GM12865 (cell line): ENCODE results near the gene TAGAP.

Experiments used
- DNase-seq: peaks from one replicate; pipeline ENCODE4 v3.0.0; 2010; ENCODE audit warnings: low read depth
- H3K4me3 ChIP-seq: 2 replicates; pipeline ENCODE4 v1.5.1; 2011; ENCODE audit warnings: mild to moderate bottlenecking, low read depth, low read length, control low read depth
- CTCF ChIP-seq: IDR thresholded peaks from 2 replicates; pipeline ENCODE4 v1.5.1; 2011; ENCODE audit warnings: low read length, control low read depth, low read depth, inconsistent platforms; ENCODE audit not compliant: insufficient read depth; ENCODE audit errors: missing control alignments

The TAGAP gene

DNA sequence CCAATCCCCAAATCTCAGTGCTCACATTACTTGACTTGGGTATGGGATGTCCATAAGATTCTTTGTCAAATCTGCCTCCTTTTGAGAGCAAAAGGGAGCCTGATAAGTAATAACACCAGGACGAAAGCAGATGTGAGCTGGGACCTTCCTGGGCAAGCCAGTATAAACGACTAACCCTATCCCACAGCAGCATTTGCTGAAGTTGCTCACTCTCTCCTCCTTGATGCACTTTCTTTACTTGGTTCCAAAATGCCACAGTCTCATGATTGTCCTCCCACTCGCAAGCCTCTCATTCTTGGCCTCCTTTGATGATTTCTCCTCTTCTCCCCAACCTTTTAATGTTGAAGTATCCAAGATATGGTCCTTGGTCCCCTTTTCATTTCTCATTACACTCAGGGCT is 44.7 kb upstream of the TAGAP start:
- DNase-seq = no peak
- no peak overlapping the region for H3K4me3 ChIP-seq
- no peak for TF ChIP-seq CTCF

DNA sequence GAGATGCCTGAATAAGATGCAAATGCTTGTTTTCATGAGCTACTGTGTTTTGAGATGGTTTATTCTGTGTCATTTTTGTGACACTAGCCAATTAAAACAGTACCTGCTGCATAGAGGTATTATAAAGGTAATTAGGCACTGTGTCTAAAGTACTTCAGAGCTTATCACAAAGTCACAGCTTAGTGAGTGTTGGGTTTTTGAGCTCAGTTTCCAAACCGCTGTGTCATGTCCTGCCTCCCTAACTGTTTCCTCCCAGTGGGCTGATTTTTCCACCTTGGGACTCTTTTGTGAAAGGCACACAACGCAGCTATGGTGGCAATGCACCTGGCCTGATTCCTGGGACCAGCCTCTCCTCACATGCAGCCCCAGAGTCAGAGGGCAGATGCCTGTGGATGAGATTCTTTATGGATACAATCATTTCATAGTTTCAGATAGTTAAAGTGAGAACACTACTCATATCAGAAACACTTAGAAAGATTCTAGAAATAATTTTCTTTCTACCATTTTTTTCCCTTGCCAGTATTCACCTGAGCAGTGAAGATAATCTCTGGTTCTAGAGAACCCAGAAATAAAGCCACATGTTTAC is 41.3 kb upstream of the TAGAP start:
- no peak for DNase-seq
- TF ChIP-seq CTCF = no peak
- no peak overlapping the region for H3K4me3 ChIP-seq

- TF ChIP-seq CTCF = no peak
- H3K4me3 ChIP-seq = no peak overlapping the region
- no peak for DNase-seq
These were observed 40.7 kb upstream of the TAGAP start for GRCh38 chr6:159085396-159085895.

- TF ChIP-seq CTCF = no peak
- H3K4me3 ChIP-seq = no peak overlapping the region
- no peak for DNase-seq
These were observed 39.8 kb upstream of the TAGAP start for GRCh38 chr6:159084493-159085091.

GRCh38 chr6:159083146-159083545 is 38.4 kb upstream of the TAGAP start:
- no peak for DNase-seq
- TF ChIP-seq CTCF = no peak
- H3K4me3 ChIP-seq = no peak overlapping the region

- no peak for TF ChIP-seq CTCF
- no peak for DNase-seq
- no peak overlapping the region for H3K4me3 ChIP-seq
These were observed 37.4 kb upstream of the TAGAP start for GRCh38 chr6:159082039-159082815.
